ENCODE measurements around the gene TMEM184B.
A peak's percentile ranks its signal among the peaks of the same experiment; 100 is the strongest.
"Not testable (repeated sequence)": the region's sequence is repeated elsewhere in the genome, so short reads cannot be mapped to it uniquely, and the experiment has no call there.

The TMEM184B gene

DNA sequence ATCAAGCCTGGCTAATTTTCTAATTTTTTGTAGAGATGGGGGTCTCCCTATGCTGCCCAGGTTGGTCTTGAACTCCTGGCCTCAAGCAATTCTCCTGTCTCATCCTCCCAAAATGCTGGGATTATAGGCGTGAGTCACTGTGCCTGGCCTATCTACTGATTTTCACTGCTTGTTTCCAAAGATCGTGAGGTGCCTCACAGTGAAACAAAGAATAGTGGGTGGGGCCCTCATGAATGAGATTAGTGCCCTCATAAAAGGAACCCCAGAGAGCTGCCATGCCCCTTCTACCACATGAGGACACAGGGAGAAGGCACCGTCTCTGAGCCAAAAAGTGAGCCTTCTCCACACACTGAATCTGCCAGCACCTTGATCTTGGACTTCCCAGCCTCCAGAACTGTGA, 23.5 kb downstream of the TMEM184B start:
- DNase-seq, result no peak

DNA sequence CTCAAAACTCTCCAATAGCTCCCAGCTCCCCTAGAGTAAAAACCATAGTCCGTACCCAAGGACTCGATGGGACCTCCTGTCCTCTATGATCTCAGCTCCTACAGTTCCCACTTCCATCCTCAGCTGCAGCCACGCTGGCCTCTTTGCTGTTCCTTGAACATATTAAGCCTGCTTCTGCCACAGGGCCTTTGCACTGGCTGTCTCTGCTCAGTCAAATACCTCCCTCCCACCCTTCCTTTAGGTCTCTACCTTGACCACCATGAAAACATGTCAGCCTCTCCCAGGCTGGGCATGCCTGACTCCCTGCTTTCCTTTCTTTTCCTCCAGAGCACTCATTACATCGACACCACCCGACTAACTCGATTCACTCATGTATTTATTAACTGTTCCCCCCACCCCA, 24.5 kb downstream of the TMEM184B start:
- no peak for DNase-seq

- DNase-seq, result no peak
Measured at GRCh38 chr22:38247713-38248112, 25.1 kb downstream of the TMEM184B start.

DNA sequence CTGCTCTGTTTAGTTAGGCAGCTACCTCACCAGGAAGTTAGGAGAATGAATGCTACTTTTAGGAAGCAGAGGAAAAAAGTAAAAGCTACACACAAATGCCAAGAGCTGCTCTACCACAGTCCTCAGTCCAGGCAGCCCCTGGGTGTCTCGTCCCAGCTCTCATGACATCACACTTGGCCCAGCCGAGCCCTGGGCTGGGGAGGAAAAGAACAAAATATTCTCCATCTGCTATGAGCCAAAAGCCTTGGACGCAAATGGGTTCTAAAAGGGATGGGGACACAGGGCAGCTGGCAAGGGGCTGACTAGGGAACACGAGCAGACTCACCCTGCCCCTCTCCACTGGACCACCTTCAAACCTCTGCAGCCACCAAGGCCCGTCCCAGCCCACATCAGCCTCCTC, 26.1 kb downstream of the TMEM184B start:
- peak in 12 of 14 donors; percentile 33 to 85 (median 54) for DNase-seq

GRCh38 chr22:38246046-38246658, 26.7 kb downstream of the TMEM184B start:
- DNase-seq, result peak in 1 of 14 donors; percentile 44

DNA sequence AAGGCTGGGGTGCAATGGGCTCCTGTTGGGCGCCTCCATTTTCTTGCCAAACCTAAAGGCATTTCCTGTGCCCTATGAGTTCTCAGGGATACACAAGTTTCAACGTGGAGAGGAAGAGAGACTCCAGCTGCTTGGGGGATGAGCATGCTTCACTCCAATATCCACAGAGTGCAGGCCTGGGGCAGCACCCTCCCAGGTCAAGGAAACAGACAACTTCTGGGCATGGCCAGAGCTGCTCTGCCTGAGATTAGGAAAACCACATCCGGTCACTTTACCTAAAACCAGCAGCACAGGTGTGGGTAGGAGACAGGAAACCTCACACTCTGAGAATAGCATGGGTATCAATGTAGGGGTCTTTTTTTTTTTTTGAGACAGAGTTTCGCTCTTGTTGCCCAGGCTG, 28.7 kb downstream of the TMEM184B start:
- no peak for DNase-seq

- peak in 8 of 14 donors; percentile 19 to 66 (median 46) for DNase-seq
Measured at GRCh38 chr22:38243007-38243765, 29.6 kb downstream of the TMEM184B start.

DNA sequence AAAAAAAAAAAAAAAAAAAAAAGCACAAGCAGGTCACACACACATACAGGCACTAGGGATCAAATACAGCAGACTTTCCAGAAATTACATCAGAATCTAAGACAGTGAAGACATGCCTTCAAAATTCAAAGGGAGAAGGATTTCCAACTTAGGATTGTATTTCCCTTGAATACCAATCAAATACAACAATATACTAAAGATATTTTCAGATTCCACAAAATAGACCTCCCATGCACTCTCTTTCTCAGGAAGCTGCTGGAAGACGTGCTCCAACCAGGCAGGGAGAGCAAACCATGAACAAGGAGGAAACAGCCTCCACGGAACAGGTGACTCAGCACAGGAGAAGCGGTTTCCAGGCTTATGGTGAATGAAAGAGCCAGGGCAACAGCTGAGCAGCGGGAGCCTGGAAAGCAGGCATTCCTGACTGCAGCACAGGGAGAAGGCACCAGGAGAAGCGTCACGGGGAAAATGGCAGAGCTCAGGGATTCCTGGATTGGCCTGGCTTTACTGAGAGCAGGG, 32.0 kb downstream of the TMEM184B start:
- DNase-seq, result peak in 9 of 14 donors; percentile 32 to 74 (median 46)

DNA sequence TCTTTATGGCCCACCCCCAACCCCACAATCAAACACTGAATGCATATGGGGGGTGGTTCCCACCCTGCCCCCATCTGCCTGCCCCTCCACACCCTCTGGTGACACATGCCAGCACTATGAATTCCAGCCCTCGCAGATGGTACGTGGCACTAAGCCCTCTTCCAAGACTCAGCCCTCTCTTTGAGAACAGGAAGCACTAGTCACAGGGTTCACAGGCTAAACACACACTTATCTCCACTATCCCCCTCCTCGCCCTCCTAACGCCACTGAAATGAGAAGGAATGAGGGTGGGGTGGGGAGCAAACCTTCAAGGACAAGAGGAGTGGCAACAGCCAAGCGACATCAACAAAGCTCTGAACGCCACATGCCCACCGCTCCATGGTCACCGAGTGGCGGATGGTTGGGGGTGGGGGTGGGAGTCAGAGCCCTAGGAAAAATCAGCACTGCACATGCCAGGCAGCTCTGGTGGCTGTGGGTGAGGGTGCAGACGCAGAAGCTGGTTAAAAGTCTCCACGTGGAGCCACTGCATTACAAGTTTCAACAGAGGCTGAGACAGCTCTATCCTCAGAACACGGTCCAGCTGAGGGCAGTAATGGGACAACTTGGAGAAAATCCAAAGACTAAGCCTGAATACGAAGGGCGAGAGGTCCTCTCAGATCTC, 33.6 kb downstream of the TMEM184B start:
- DNase-seq, result peak in 10 of 14 donors; percentile 43 to 74 (median 54)

DNA sequence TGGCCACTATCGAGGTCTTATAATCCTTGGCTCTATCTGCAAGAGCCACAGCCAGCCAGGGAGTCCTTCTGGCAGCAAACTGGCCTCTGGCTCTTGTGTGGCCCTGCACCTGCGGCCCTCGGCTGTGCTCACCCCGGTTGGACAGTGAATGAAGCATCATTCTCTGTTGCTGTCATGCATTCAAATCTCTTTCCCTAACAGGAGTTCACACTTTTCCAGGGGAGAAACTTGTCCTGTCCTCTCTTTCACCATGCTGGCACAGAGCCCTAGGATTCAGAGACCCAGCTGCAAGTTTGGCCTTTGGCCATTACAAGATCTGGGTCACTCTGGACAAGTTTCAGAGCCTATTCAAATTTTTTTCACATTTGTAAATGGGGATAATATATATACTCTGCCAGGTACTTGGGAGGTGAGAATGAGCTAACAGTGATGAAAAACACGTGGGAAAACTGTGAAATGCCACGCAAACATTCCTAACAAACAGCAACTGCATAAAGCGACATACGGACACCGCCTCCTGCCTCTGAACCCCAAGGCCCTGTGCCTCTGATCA, 34.2 kb downstream of the TMEM184B start:
- DNase-seq, result peak in 4 of 14 donors; percentile 20 to 51 (median 29)

- DNase-seq, result no peak
Measured at GRCh38 chr22:38236786-38237185, 36.0 kb downstream of the TMEM184B start.

GRCh38 chr22:38235240-38235850, 37.5 kb downstream of the TMEM184B start:
- no peak for DNase-seq

DNA sequence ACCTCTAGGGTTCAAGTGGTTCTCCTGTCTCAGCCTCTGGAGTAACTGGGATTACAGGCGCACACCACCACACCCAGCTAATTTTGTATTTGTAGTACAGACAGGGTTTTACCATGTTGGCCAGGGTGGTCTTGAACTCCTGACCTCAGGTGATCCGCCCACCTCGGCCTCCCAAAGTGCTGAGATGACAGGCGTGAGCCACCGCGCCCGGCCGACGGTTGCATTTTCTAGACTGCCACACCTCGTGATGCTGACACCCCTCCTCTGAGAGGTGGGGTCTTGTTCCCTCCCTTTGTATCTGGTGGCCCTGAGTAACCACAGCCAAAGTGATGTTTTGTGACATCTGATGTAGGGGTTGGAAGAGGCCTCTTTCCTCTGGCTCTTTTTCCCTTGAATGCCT, 39.0 kb downstream of the TMEM184B start:
- not testable (repeated sequence) for DNase-seq

DNA sequence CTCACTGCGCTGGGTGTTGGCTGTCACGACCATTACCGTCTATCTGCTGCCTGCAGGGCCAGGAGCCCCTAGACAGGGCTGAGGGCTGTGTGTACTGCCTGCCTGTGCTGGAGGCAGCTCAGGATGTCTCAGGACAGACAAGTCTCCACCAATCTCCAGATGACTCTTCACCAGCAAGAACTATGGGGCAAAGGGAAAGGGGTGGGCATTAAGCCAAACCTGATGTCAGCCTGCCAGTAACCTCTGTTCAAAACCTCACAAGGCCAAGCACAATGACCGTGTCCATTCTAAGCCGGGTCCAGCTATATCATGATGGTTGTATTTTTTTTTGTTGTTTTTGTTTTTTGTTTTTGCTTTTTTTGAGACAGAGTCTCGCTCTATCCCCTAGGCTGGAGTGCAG, 39.4 kb downstream of the TMEM184B start:
- DNase-seq, result peak in 1 of 14 donors; percentile 36

- DNase-seq, result no peak
Measured at GRCh38 chr22:38232196-38232595, 40.6 kb downstream of the TMEM184B start.

DNA sequence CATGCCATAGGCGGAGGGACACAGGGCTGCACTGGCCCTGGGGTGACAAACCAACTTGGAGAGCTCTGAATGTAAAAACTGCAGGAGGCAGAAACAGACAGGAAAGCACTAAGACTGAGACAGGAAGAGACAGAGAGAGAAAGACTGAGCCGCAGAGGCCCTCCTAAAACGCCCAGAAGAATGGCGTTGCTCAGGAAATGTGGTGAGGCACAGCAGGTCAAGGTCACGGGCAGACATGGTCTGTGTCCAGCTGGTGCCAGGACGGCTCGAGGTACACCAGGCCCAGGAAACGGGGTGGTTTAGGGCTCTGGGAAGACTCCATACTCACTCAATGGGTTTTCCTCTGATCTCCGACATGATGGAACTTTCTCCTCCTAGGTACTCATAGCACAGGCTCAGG, 41.9 kb downstream of the TMEM184B start:
- no peak for DNase-seq

DNA sequence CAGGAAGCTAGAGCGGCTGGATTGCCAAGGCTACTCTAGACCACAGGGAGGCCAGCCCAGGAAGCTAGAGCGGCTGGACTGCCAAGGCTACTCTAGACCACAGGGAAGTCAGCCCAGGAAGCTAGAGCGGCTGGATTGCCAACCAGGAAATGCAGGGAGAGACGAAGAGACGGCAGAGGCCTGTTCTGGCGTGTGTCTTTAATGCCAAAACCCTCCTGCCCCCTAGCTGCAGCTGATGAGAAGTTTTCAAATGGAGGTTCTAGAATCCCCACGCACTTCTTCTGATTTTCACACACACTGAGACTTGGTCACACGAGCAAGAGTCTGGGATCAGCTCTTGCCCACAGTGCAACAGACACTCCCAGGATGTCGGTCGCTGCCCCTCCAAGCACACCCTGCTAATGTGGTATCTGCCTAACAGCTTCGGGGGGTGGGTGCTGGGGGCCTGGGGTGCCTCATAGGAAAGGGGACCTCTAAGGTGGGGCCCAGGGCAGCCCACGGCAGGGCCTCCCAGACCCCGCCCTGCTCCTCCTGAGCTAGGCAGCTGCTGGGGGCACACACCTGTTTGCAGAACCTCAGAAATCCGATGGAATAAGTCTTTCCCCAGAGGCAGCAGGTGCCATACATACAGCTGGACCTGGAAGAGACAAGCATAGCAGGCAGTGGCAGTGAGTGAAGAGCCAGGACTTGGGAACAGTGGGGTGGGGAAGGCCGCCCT, 42.5 kb downstream of the TMEM184B start:
- peak in 1 of 14 donors; percentile 35 for DNase-seq

- peak in 1 of 14 donors; percentile 53 for DNase-seq
Measured at GRCh38 chr22:38228873-38229740, 43.7 kb downstream of the TMEM184B start.

- DNase-seq, result peak in 1 of 14 donors; percentile 52
Measured at GRCh38 chr22:38228326-38228872, 44.4 kb downstream of the TMEM184B start.
